HepG2 (cell line): ENCODE measurements around the gene PLA2G4B. TPM values are rescaled to one million over a fixed set of nuclear protein-coding genes. Genes with fewer than 3 reads are reported as not detected.

Experiments
- CHD2 ChIP-seq: IDR thresholded peaks from 2 replicates; pipeline ENCODE4 v1.6.1; 2011; ENCODE audit warnings: low read depth, low read length, improper control_type of control experiment
- HOXA7 ChIP-seq: sonication (generic); formaldehyde crosslinking; IDR thresholded peaks from 2 replicates; pipeline ENCODE4 v1.8.1; 2022; ENCODE audit warnings: mild to moderate bottlenecking, missing genetic modification reagents, moderate library complexity
- NFYC ChIP-seq: IDR thresholded peaks from 2 replicates; pipeline ENCODE4 v1.6.1; 2016; ENCODE audit warnings: missing genetic modification reagents, missing compliant biosample characterization
- RELA ChIP-seq: sonication (generic); formaldehyde crosslinking; IDR thresholded peaks from 2 replicates; pipeline ENCODE4 v1.4.0; 2020; ENCODE audit warnings: missing genetic modification reagents
- SMC3 ChIP-seq: IDR thresholded peaks from 2 replicates; pipeline ENCODE4 v1.6.1; 2011; ENCODE audit warnings: low read length, improper control_type of control experiment
- TBX2 ChIP-seq: sonication (generic); formaldehyde crosslinking; IDR thresholded peaks from 2 replicates; pipeline ENCODE4 v1.5.0; 2020; ENCODE audit warnings: missing genetic modification reagents, mild to moderate bottlenecking, borderline replicate concordance
- TFAP4 ChIP-seq: sonication (generic); IDR thresholded peaks from 2 replicates; pipeline ENCODE4 v1.6.1; 2016; ENCODE audit warnings: low read depth, borderline replicate concordance
- TSC22D2 ChIP-seq: sonication (generic); formaldehyde crosslinking; IDR thresholded peaks from 2 replicates; pipeline ENCODE4 v1.5.1; 2020; ENCODE audit warnings: missing genetic modification reagents, mild to moderate bottlenecking, borderline replicate concordance
- ZNF276 ChIP-seq: sonication (generic); formaldehyde crosslinking; IDR thresholded peaks from 2 replicates; pipeline ENCODE4 v1.4.0; 2020; ENCODE audit warnings: mild to moderate bottlenecking, low read depth, missing genetic modification reagents
- ZNF350 ChIP-seq: sonication (generic); formaldehyde crosslinking; IDR thresholded peaks from 2 replicates; pipeline ENCODE4 v1.4.0; 2020; ENCODE audit warnings: mild to moderate bottlenecking, low read depth, missing genetic modification reagents, borderline replicate concordance
- ZNF687 ChIP-seq: sonication (generic); formaldehyde crosslinking; IDR thresholded peaks from 2 replicates; pipeline ENCODE4 v1.5.1; 2020; ENCODE audit warnings: mild to moderate bottlenecking, missing genetic modification reagents, moderate library complexity
- ZNF788 ChIP-seq: sonication (generic); formaldehyde crosslinking; IDR thresholded peaks from 2 replicates; pipeline ENCODE4 v1.5.0; 2020; ENCODE audit warnings: mild to moderate bottlenecking, missing genetic modification reagents, borderline replicate concordance
- ZXDC ChIP-seq: sonication (generic); formaldehyde crosslinking; IDR thresholded peaks from 2 replicates; pipeline ENCODE4 v1.5.0; 2020; ENCODE audit warnings: mild to moderate bottlenecking, missing genetic modification reagents
- polyA plus RNA-seq, 8 experiments: library from polyadenylated mRNA; depleted of rRNA in 3 of 8; stranded (reverse) in 7 of 8; unstranded in 1 of 8; fragments of >200 nt; fragmentation: Illumina TruSeq in 4 of 8; extraction: Trizol in 4 of 8; gene quantifications; 2 replicates each; pipeline versions ENCODE4 v1.2.1 to v1.2.3, GENCODE V29; 2011 to 2016; ENCODE audit warnings: low read depth in 4 of 8, missing spikeins in 1 of 8, mixed read lengths in 1 of 8; ENCODE audit not compliant: insufficient read depth in 1 of 8
- total RNA-seq, 5 experiments: library from RNA; depleted of rRNA; stranded (reverse); fragments of >200 nt; fragmentation: Illumina TruSeq; extraction: Trizol; gene quantifications; 2 replicates each; pipeline ENCODE4 v1.2.3, GENCODE V29; 2016; ENCODE audit warnings: low read depth in 1 of 5

PLA2G4B gene
- total and polyA plus RNA-seq, 2 of the 13 experiments (the other 11 are each of a cell fraction or from before 2014, with no cell fraction given) = 5.1 to 8.0 TPM

GRCh38 chr15:41806291-41807181 is 32.1 kb upstream of the PLA2G4B start (continued):
- TF ChIP-seq ZXDC (no peak), HOXA7 (no peak), SMC3 (0 out of 2 replicates have a peak, but pooled peaks have one; percentile 33), ZNF788 (CRISPR knock-in tag) (no peak), ZNF350 (CRISPR knock-in tag) (no peak), ZNF276 (CRISPR knock-in tag) (no peak), CHD2 (no peak), ZNF687 (CRISPR knock-in tag) (peak; percentile 43), NFYC (CRISPR knock-in tag) (peak; percentile 50; the same call in 1 of the 2 replicates), RELA (CRISPR knock-in tag) (no peak), TFAP4 (peak; percentile 57; the same call in 1 of the 2 replicates), TSC22D2 (CRISPR knock-in tag) (no peak), TBX2 (no peak)
